HepG2 (cell line): ENCODE results near the gene SCUBE1.

ENCODE experiments used
- CTCF ChIP-seq: sonication (generic); formaldehyde crosslinking; IDR thresholded peaks from 2 replicates; pipeline ENCODE4 v1.5.0; 2020; ENCODE audit warnings: mild to moderate bottlenecking, missing genetic modification reagents, moderate library complexity
- YY1 ChIP-seq: IDR thresholded peaks from 2 replicates; pipeline ENCODE4 v1.6.1; 2011; ENCODE audit warnings: low read length, low read depth, moderate library complexity, mild to moderate bottlenecking; ENCODE audit not compliant: insufficient read depth, insufficient replicate concordance
- ZNF230 ChIP-seq: sonication (generic); formaldehyde crosslinking; IDR thresholded peaks from 2 replicates; pipeline ENCODE4 v1.4.0; 2020; ENCODE audit warnings: mild to moderate bottlenecking, missing genetic modification reagents
- TF ChIP-seq, protein P1 (sequence below): sonication (generic); formaldehyde crosslinking; IDR thresholded peaks from 2 replicates; pipeline ENCODE4 v1.5.1; 2020; ENCODE audit warnings: mild to moderate bottlenecking, missing genetic modification reagents

GRCh38 chr22:43341565-43341964 is 1.6 kb downstream of the SCUBE1 start:
- TF ChIP-seq ZNF230 (CRISPR knock-in tag) (no peak), YY1 (no peak), CTCF (CRISPR knock-in tag) (no peak)
- TF ChIP-seq, protein P1, sequence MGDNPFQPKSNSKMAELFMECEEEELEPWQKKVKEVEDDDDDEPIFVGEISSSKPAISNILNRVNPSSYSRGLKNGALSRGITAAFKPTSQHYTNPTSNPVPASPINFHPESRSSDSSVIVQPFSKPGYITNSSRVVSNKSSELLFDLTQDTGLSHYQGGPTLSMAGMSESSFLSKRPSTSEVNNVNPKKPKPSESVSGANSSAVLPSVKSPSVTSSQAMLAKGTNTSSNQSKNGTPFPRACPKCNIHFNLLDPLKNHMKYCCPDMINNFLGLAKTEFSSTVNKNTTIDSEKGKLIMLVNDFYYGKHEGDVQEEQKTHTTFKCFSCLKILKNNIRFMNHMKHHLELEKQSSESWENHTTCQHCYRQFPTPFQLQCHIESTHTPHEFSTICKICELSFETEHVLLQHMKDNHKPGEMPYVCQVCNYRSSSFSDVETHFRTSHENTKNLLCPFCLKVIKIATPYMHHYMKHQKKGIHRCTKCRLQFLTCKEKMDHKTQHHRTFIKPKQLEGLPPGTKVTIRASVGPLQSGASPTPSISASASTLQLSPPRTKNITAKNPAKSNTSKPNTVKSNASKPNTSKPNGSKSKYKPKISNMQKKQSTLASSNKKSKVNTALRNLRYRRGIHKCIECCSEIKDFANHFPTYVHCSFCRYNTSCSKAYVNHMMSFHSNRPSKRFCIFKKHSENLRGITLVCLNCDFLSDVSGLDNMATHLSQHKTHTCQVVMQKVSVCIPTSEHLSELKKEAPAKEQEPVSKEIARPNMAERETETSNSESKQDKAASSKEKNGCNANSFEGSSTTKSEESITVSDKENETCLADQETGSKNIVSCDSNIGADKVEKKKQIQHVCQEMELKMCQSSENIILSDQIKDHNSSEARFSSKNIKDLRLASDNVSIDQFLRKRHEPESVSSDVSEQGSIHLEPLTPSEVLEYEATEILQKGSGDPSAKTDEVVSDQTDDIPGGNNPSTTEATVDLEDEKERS (CRISPR knock-in tag): no peak
